ENCODE results near the gene SUSD1.

The SUSD1 gene

GRCh38 chr9:112017878-112018277 is 157.2 kb downstream of the SUSD1 start:
- no peak overlapping the region for H3K4me3 ChIP-seq (ENCODE audit: low read depth, low read length)
- no peak for TF ChIP-seq CTCF (IDR thresholded peaks at IDR 0.05; ENCODE audit: borderline replicate concordance, insufficient read depth, low read depth, low read length)

- no peak for TF ChIP-seq CTCF (IDR thresholded peaks at IDR 0.05; ENCODE audit: borderline replicate concordance, insufficient read depth, low read depth, low read length)
- no peak overlapping the region for H3K4me3 ChIP-seq (ENCODE audit: low read depth, low read length)
Measured at GRCh38 chr9:112015736-112016135, 159.4 kb downstream of the SUSD1 start.

- H3K4me3 ChIP-seq (ENCODE audit: low read depth, low read length) = no peak overlapping the region
- TF ChIP-seq CTCF (IDR thresholded peaks at IDR 0.05; ENCODE audit: borderline replicate concordance, insufficient read depth, low read depth, low read length) = no peak
Measured at GRCh38 chr9:112015149-112015548, 159.9 kb downstream of the SUSD1 start.

- no peak for TF ChIP-seq CTCF (IDR thresholded peaks at IDR 0.05; ENCODE audit: borderline replicate concordance, insufficient read depth, low read depth, low read length)
- no peak overlapping the region for H3K4me3 ChIP-seq (ENCODE audit: low read depth, low read length)
Measured at GRCh38 chr9:112013266-112013665, 161.8 kb downstream of the SUSD1 start.

GRCh38 chr9:112012026-112012902 is 162.8 kb downstream of the SUSD1 start:
- H3K4me3 ChIP-seq (ENCODE audit: low read depth, low read length) = no peak overlapping the region
- TF ChIP-seq CTCF (IDR thresholded peaks at IDR 0.05; ENCODE audit: borderline replicate concordance, insufficient read depth, low read depth, low read length) = no peak

GRCh38 chr9:112011051-112011620 is 164.0 kb downstream of the SUSD1 start:
- no peak for TF ChIP-seq CTCF (IDR thresholded peaks at IDR 0.05; ENCODE audit: borderline replicate concordance, insufficient read depth, low read depth, low read length)
- H3K4me3 ChIP-seq (ENCODE audit: low read depth, low read length) = no peak overlapping the region

GRCh38 chr9:112010537-112010936 is 164.6 kb downstream of the SUSD1 start:
- H3K4me3 ChIP-seq (ENCODE audit: low read depth, low read length) = no peak overlapping the region
- TF ChIP-seq CTCF (IDR thresholded peaks at IDR 0.05; ENCODE audit: borderline replicate concordance, insufficient read depth, low read depth, low read length) = no peak
